Stimulated activated naive CD8-positive, alpha-beta T cell treated with anti-CD3 and anti-CD28 coated beads, Interleukin-15, Interleukin-2, amounts not matched to agents 100 ng/mL and 50 ng/mL, for 24 hours (primary cell): ENCODE results near the gene IARS2.
"Not testable (repeated sequence)": the region's sequence is repeated elsewhere in the genome, so short reads cannot be mapped to it uniquely, and the experiment has no call there.

Experiments
- H3K27ac Mint-ChIP-seq: one replicate; pipeline ENCODE4 v1.8.0; 2021; ENCODE audit warnings: mild to moderate bottlenecking, mixed read lengths
- H3K27me3 Mint-ChIP-seq: one replicate; pipeline ENCODE4 v1.8.0; 2021; ENCODE audit warnings: mixed read lengths
- H3K36me3 Mint-ChIP-seq: one replicate; pipeline ENCODE4 v1.8.0; 2021; ENCODE audit warnings: low read depth, mixed read lengths
- H3K4me1 Mint-ChIP-seq: one replicate; pipeline ENCODE4 v1.8.0; 2021; ENCODE audit warnings: low read depth, mixed read lengths
- H3K4me3 Mint-ChIP-seq: one replicate; pipeline ENCODE4 v1.8.0; 2021; ENCODE audit warnings: mild to moderate bottlenecking, mixed read lengths
- H3K9me3 Mint-ChIP-seq: one replicate; pipeline ENCODE4 v1.8.0; 2021; ENCODE audit warnings: mixed read lengths

IARS2 gene

DNA sequence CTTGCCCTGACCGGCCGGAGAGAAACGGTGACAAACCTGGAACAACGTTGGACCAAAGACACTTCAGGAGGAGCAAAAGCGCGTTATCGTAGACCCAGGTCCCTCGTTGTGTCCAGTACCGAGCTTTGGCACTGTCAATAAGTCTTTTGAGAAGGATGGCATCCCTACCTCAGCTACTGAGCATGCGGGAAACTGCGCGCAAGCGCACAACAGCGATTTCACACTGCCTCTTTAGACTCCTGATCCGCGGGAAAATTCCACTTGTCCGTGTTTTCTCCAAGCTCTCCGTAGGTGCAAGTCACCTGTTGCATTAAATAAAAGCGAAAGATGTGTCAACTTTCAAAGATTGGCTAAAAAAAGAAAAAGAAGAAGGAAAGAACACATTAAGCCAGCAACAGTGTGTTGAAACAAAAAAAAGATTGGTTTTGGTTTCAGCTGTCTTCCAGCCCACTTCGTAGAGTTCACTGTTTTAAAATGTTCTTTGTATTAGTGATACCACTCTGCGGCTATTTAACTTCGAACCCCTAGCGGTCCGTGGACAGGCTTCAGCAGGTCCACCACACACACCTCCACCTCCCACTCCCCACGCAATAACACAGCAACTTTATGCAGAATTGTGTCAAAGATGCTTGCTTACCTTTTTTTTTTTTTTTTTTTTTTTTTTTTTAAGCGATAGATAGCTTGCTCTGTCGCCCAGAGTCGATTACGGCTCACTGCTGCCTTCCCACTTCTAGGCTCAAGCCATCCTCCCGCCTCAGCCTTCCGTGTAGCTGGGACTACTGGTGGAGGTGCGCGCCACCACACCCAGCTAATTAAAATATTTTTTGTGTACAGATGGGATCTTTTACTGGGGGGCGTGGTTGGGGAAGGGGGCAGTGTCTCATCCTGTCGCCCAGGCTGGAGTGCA lies 4.0 kb upstream of the IARS2 start, which contains the start of gene BPNT1:
Gene BPNT1, minus strand, starts transcription at position 139 of the 907 bp plus-strand sequence. CDS start 9,942 bp downstream, outside the sequence.
- Mint-ChIP-seq H3K4me3 (peak within 1 kb of the TSS; percentile 99), H3K27ac (peak within 1 kb of the TSS; percentile 96), H3K4me1 (peaks cover 33% of the 10 kb centered on the region), H3K9me3 (no peaks in the 10 kb centered on the region), H3K27me3 (no peaks in the 10 kb centered on the region), H3K36me3 (peaks cover 6% of the 10 kb centered on the region)

DNA sequence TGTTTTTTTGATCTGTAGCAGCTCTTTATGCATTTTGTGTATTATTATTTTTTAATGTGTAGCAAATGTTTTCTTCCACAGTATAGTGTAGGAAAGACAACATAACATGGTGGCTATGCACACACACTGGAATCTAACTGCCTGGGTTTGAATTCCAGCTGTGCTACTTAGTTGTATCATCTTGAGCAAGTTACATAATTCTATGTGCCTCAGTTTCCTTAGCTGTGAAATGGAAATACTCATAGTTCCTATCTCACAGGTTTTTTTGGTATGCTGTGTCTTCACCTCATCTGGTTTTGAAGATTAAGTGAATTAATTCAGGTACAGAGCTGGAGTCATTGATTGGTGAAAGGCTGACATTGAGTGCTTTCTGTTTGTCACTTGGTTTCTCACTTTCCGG lies 1.2 kb upstream of the IARS2 start:
- peaks cover 29% of the 10 kb centered on the region for H3K36me3 Mint-ChIP-seq
- no peaks in the 10 kb centered on the region for H3K27me3 Mint-ChIP-seq
- H3K9me3 Mint-ChIP-seq, result no peaks in the 10 kb centered on the region
- no peak overlapping the region for H3K27ac Mint-ChIP-seq
- no peak overlapping the region for H3K4me3 Mint-ChIP-seq
- peaks cover 39% of the 10 kb centered on the region for H3K4me1 Mint-ChIP-seq

DNA sequence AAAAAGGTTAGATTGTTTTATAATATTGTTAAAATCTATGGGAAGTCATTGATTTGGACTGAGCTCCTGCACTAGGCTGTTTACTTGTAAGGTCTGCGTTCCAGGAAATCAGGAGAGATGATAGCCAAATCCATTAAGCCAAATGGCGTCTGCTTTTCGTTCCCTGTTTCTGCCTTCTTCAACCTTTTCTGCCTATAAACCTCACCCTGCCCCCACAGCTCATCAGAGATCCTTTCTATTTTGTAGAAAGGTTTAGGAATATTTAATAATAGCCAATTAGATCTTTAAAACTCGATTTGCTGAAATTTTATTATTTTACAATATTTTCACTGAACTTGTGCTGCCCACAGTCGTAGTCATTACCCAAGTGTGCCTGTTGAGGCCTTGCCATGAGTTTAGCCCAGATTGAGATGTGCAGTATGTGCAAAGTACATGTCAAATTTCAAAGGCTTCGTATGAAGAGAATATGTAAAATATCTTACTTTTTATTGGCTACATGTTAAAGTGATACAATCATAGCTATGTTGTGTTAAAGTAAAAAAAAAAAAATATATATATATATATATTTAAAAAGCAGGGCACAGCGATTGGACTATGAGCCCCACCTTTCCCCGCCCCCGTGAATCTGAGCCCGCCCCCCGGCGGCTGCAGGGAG lies 444 bp upstream of the IARS2 start:
- peak overlapping the region; percentile 26 for H3K27ac Mint-ChIP-seq
- H3K4me1 Mint-ChIP-seq, result peaks cover 43% of the 10 kb centered on the region
- no peaks in the 10 kb centered on the region for H3K9me3 Mint-ChIP-seq
- H3K36me3 Mint-ChIP-seq, result peaks cover 33% of the 10 kb centered on the region
- H3K27me3 Mint-ChIP-seq, result no peaks in the 10 kb centered on the region
- H3K4me3 Mint-ChIP-seq, result peak overlapping the region; percentile 19

DNA sequence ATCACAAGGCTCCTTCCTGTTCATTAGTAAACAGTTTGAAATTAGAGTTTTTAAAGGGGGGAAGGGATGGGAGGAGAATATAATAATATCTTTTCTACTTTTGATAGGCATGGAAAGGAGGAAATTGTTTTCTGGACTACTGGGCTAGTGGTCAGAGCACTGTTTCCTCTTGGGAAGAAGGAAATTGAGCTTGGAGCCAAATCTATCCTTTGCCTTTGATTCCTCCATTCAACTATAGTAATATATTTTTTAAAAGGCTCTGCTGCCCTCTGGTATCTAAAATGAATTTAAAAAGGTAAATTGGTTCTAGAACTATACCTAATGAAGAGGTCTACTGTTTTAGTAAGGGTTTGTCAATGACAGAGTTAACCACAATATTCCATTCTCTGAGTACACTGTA lies 5.9 kb downstream of the IARS2 start:
- no peak overlapping the region for H3K4me3 Mint-ChIP-seq
- peaks cover 23% of the 10 kb centered on the region for H3K4me1 Mint-ChIP-seq
- H3K27ac Mint-ChIP-seq, result no peak overlapping the region
- no peaks in the 10 kb centered on the region for H3K9me3 Mint-ChIP-seq
- peaks cover 63% of the 10 kb centered on the region for H3K36me3 Mint-ChIP-seq
- H3K27me3 Mint-ChIP-seq, result no peaks in the 10 kb centered on the region

DNA sequence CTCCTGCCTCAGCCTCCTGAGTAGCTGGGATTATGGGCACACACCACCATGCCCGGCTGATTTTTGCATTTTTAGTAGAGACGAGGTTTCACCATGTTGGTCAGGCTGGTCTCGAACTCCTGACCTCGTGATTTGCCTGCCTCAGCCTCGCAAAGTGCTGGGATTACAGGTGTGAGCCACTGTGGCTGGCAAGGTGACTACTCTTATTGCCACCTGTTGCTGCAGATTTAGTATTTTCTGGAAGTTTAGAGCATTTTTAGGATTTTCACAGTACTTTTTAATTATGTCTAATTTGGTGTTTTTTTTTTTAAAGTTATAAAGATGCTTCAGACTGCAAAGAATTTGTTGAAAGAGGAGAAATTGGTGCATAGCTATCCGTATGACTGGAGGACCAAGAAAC lies 16.5 kb downstream of the IARS2 start:
- H3K4me3 Mint-ChIP-seq, H3K4me1 Mint-ChIP-seq, H3K27me3 Mint-ChIP-seq, H3K27ac Mint-ChIP-seq, H3K9me3 Mint-ChIP-seq: not testable (repeated sequence)
- peaks cover 65% of the 10 kb centered on the region for H3K36me3 Mint-ChIP-seq

DNA sequence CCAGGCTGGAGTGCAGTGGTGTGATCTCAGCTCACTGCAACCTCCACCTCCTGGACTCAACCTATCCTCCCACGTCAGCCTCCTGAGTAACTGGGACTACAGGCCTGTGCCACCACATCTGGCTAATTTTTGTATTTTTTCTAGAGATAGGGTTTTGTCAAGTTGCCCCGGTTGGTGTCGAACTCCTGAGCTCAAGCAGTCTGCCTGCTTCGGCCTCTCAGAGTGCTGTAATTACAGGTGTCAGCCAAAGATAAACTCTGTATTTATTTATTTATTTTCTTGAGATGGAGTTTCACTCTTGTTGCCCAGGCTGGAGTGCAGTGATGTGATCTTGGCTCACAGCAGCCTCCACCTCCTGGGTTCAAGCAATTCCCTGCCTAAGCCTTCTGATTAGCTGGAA lies 18.7 kb downstream of the IARS2 start:
- H3K27me3 Mint-ChIP-seq, H3K27ac Mint-ChIP-seq, H3K4me3 Mint-ChIP-seq, H3K9me3 Mint-ChIP-seq, H3K4me1 Mint-ChIP-seq: not testable (repeated sequence)
- peaks cover 60% of the 10 kb centered on the region for H3K36me3 Mint-ChIP-seq

DNA sequence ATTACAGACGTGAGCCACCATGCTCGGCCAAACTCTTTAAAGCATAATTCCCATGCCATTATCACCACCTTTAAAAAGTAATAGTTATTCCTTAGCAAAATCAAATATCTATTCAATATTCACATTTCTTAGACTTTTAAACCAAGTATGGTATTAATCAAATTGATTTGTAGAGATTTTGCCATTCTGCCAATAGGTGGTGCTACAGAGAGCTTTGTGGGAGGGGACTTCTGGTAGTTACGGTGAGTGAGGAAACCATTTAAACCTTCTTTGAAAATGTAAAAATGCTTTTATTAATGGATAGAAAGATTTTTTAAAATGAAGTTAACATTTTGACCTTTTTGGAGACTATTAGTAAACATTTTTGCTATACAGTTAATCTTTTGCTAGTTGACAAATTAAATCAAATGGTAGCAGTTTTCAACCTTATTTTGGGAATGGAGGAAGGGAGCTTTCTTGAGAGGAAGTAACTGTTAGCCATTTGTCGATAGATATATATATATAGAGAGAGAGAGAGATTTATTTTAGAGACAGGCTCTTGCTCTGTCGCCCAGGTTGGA lies 19.3 kb downstream of the IARS2 start:
- H3K4me1 Mint-ChIP-seq, result peaks cover 6% of the 10 kb centered on the region
- H3K4me3 Mint-ChIP-seq, result no peak overlapping the region
- H3K27ac Mint-ChIP-seq, result no peak overlapping the region
- no peaks in the 10 kb centered on the region for H3K27me3 Mint-ChIP-seq
- H3K36me3 Mint-ChIP-seq, result peaks cover 56% of the 10 kb centered on the region
- no peaks in the 10 kb centered on the region for H3K9me3 Mint-ChIP-seq

DNA sequence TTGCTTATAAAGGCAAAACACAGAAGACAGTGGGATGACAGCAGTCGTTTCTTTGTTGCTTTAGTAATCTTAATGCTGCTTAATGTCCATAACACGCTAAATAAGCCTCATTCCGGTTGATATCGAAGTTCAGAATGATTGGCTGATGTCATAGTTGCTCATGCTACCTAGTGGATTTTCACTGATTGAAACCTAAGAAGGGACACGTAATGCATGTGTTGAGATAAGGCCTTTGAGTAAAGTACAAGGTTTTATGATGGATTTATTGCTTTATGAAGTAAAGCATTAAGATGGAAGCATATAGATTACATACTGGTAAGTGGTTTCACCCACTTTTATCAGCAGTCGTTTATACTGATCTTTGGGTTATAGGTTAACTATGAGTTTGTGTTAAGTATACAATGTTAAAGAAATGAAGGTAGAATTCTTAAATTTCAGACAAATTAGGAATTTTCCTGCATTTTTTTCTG lies 25.1 kb downstream of the IARS2 start:
- H3K36me3 Mint-ChIP-seq, result peaks cover 32% of the 10 kb centered on the region
- H3K4me3 Mint-ChIP-seq, result no peak overlapping the region

DNA sequence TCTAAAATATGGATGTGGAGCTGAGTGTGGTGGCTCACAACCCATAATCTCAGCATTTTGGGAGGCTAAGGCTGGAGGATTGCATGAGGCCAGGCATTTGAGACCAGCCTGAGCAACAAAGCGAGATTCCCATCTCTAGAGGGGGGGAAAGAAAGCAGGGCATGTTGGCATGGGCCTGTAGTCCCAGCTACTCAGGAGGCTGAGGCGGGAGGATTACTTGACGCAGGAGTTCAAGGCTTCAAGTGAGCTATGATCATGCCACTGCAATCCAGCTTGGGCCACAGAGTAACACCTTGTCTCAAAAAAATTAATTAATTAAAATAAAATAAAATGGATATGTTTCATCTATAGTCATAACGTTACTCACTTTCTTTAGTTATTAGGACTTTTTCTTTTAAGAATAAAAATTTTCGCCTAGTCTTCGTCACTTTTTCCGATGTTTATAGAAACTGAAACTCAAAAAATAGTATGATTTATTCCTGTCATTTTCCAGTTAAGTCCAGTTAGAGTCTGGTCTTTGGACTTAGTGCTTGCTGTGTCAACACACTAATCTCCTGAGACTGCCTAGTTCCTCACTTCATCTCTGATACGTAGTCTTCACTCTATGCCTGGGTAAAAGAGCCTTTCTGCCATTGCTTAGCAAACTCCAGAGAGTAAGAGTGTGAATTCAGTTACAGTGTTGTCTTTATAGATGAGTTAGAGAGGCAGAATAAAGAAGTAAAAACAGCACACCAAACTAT lies 28.0 kb downstream of the IARS2 start:
- Mint-ChIP-seq H3K27ac (no peak overlapping the region), H3K9me3 (no peaks in the 10 kb centered on the region), H3K4me1 (peaks cover 16% of the 10 kb centered on the region), H3K4me3 (no peak overlapping the region), H3K27me3 (no peaks in the 10 kb centered on the region), H3K36me3 (peaks cover 29% of the 10 kb centered on the region)

More for the DNA sequence above, 25.1 kb downstream of the IARS2 start:
- Mint-ChIP-seq H3K4me1 (peaks cover 12% of the 10 kb centered on the region), H3K27ac (no peak overlapping the region), H3K27me3 (no peaks in the 10 kb centered on the region), H3K9me3 (no peaks in the 10 kb centered on the region)

DNA sequence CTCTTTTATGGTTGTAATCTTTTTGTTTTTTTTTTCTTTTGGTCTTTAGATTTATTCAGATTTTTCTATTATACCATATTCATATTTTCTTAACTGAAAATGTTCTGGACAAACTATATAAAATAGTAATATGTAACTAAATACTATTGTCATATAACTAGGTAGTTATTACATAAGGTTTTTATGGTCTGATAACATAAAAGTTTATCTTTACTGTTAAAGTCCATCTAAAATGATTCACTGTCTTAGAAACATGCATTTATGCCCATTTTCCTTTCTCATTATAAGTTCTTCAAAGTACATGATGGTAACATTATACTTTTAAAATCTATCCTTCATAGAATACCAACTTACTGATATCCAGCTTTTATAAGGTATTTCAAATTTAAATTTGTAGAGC lies 29.1 kb downstream of the IARS2 start:
- Mint-ChIP-seq H3K27ac (no peak overlapping the region), H3K4me1 (peaks cover 16% of the 10 kb centered on the region), H3K9me3 (no peaks in the 10 kb centered on the region), H3K36me3 (peaks cover 35% of the 10 kb centered on the region), H3K27me3 (no peaks in the 10 kb centered on the region), H3K4me3 (no peak overlapping the region)

DNA sequence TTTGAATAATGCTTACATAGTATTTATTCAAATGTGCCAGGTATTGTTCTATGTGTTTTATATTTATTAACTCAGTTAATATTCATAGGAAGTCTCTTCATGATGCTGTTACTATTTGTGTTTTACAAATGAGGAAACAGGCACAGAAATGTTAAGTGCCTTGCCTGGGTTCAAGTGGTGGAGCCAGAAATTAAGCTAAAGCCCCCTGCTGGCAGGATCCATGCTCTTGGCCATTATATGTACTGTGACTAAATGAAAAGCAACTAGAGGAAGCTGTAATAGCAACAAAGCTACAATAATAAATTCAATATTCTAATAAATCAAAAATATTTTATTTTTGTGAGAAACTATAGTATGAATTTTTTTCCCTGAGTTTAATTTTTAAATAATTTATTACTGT lies 30.0 kb downstream of the IARS2 start:
- peaks cover 10% of the 10 kb centered on the region for H3K4me1 Mint-ChIP-seq
- H3K4me3 Mint-ChIP-seq, result no peak overlapping the region
- peaks cover 41% of the 10 kb centered on the region for H3K36me3 Mint-ChIP-seq

DNA sequence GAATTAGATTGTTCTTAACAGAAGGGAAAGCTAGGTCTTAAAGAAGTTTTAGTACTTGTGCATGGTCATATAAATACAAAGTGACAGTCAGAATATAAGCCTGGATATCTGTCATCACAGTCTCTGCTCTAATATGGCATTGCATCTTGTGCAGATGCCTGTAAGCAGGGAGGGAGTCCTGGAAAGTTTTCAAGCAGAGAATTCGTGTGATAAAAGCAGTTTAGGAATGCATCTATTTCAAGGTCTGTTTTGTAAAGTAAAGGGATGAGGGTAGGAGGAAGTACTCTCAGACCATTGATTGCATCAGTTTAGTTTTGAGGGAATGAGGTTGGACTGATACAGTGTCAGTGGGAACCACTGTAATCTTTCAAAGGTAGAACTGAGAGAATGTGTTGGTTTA lies 30.6 kb downstream of the IARS2 start:
- no peaks in the 10 kb centered on the region for H3K27me3 Mint-ChIP-seq
- no peaks in the 10 kb centered on the region for H3K9me3 Mint-ChIP-seq
- H3K36me3 Mint-ChIP-seq, result peaks cover 43% of the 10 kb centered on the region
- no peak overlapping the region for H3K4me3 Mint-ChIP-seq
- H3K27ac Mint-ChIP-seq, result peak overlapping the region; percentile 22
- peaks cover 9% of the 10 kb centered on the region for H3K4me1 Mint-ChIP-seq

More for the DNA sequence above, 30.0 kb downstream of the IARS2 start:
- H3K27ac Mint-ChIP-seq, result no peak overlapping the region
- no peaks in the 10 kb centered on the region for H3K27me3 Mint-ChIP-seq
- no peaks in the 10 kb centered on the region for H3K9me3 Mint-ChIP-seq

DNA sequence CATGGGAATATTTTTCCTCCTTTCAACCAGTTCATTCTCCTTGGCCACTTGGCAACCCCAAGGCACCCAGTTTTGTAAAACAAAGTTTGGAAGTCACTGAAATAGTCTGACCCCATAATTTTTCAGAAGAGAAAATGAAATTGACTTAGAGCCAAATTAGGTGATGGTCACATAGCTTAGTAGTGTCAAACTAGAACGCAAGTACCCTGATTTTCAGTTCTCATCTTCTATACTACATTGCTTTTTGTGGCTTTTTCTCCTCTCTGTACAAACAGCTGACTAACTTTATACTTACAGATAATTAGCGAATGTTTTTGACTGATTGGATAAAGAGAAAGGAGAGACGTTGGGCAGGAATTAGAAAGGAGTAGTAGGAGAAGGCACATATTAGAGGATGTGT lies 33.1 kb downstream of the IARS2 start:
- no peak overlapping the region for H3K4me3 Mint-ChIP-seq
- peaks cover 55% of the 10 kb centered on the region for H3K36me3 Mint-ChIP-seq
- no peak overlapping the region for H3K27ac Mint-ChIP-seq
- no peaks in the 10 kb centered on the region for H3K27me3 Mint-ChIP-seq
- peaks cover 16% of the 10 kb centered on the region for H3K4me1 Mint-ChIP-seq
- no peaks in the 10 kb centered on the region for H3K9me3 Mint-ChIP-seq

DNA sequence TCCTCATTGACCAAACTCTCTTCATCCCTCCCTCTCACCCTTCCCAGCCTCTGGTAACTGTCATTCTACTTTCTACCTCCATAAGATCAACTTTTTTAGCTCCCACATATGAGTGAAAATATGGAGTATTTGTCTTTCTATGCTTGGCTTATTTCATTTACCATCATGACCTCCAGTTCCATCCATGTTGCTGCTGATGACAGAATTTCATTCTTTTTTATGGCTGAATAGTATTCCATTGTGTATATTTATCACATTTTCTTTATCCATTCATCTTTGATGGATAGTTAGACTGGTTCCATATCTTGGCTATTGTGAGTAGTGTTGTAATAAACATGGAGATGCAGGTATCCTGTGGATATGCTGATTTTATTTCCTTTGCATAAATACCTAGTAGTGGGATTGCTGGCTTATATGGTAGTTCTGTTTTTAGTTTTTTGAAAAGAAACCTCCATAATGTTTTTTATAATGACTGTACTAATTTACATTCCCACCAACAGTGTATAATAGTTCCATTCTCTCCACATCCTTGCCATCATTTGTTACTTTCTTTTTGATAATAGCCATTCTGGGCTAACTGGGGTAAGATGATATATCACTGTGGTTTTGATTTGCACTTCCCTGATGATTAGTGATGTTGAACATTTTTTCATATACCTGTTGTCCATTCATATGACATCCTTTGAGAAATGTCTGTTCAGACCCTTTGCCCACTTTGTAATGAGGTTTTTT lies 35.7 kb downstream of the IARS2 start:
- Mint-ChIP-seq H3K4me1 (peaks cover 12% of the 10 kb centered on the region), H3K36me3 (peaks cover 68% of the 10 kb centered on the region), H3K27ac (peak overlapping the region; percentile 59), H3K4me3 (no peak overlapping the region), H3K27me3 (no peaks in the 10 kb centered on the region), H3K9me3 (no peaks in the 10 kb centered on the region)
